Neuron (in vitro differentiated cells): ENCODE measurements around the gene PPP1R9A.

ENCODE experiments used
- H2AFZ ChIP-seq: one replicate; pipeline ENCODE4 v1.6.1; 2013; ENCODE audit warnings: low read depth, mild to moderate bottlenecking, inconsistent platforms, low read length, moderate library complexity
- H3K27me3 ChIP-seq: one replicate; pipeline ENCODE4 v1.6.1; 2013; ENCODE audit warnings: low read length; ENCODE audit not compliant: insufficient read depth
- H3K36me3 ChIP-seq: one replicate; pipeline ENCODE4 v1.6.1; 2013; ENCODE audit warnings: low read length; ENCODE audit not compliant: insufficient read depth
- H3K4me1 ChIP-seq: one replicate; pipeline ENCODE4 v1.6.1; 2013; ENCODE audit warnings: low read length; ENCODE audit not compliant: insufficient read depth
- H3K4me3 ChIP-seq: 2 replicates; pipeline ENCODE4 v1.5.1; 2013; ENCODE audit warnings: mild to moderate bottlenecking, low read length, moderate library complexity
- H3K9me3 ChIP-seq: one replicate; pipeline ENCODE4 v1.6.1; 2013; ENCODE audit warnings: low read length

PPP1R9A gene

DNA sequence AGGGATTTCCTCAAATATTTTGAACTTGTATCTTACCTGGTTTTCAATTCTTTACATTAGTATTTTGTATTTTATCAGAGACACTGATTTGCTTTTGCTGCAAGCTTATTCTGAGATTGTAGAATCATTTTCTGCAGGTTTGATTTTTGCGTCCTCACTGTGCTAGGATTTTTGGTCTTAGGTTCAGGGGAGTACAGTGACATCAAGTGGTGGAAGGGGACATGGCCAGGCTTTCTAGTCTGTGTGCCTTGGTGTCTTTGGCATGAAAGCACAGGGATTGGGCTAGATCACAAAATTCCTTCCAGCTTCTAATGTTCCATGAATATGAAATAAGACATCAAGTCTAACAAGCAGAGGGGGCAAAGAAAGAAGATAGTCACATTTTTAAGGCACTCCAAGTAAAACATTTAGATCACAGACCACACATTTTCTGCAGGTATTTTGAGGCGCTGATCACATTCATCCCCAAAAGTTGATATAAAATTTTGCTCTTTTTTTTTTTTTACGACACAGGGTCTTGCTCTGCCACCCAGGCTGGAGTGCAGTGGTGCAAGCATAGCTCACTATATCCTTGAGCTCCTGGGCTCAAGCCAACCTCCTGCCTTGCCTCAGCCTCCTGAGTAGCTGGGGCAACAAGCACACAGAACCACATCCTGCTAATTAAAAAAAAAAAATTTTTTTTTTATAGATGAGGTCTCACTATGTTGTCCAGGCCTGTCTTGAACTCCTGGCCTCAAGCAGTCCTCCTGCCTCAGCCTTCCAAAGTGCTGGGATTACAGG, 292.6 kb downstream of the PPP1R9A start:
- H3K4me1 ChIP-seq, result peaks cover 10% of the 10 kb centered on the region
- no peaks in the 10 kb centered on the region for H3K9me3 ChIP-seq
- no peaks in the 10 kb centered on the region for H3K27me3 ChIP-seq
- no peaks in the 10 kb centered on the region for H3K36me3 ChIP-seq
- H2AFZ ChIP-seq, result no peak overlapping the region
- H3K4me3 ChIP-seq, result no peak overlapping the region

- Histone ChIP-seq H3K27me3 (no peaks in the 10 kb centered on the region), H2AFZ (no peak overlapping the region), H3K9me3 (no peaks in the 10 kb centered on the region), H3K4me1 (peaks cover 16% of the 10 kb centered on the region), H3K36me3 (no peaks in the 10 kb centered on the region), H3K4me3 (no peak overlapping the region)
Measured at GRCh38 chr7:95200741-95201140, 293.3 kb downstream of the PPP1R9A start.

DNA sequence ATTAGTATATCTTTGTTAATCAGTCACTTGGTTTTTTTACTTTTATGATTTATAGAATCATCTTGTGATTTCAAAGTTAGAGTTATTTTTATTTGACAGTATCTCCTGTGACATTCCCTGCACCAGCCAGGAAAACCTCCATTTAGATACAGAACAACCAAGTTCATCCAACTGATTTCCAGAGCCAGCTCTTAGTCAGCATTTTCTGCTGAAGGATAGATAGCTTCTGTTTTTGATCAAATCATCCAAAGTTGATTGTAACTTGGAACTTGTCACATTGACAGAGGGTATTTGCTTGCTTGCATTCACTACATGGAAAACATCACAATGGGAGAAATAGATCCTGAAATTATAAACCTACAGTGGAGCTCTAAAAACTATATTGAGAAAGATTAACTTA, 294.3 kb downstream of the PPP1R9A start:
- no peaks in the 10 kb centered on the region for H3K27me3 ChIP-seq
- H3K9me3 ChIP-seq, result no peaks in the 10 kb centered on the region
- H3K4me3 ChIP-seq, result no peak overlapping the region
- H3K36me3 ChIP-seq, result no peaks in the 10 kb centered on the region
- H3K4me1 ChIP-seq, result peaks cover 20% of the 10 kb centered on the region
- H2AFZ ChIP-seq, result no peak overlapping the region

DNA sequence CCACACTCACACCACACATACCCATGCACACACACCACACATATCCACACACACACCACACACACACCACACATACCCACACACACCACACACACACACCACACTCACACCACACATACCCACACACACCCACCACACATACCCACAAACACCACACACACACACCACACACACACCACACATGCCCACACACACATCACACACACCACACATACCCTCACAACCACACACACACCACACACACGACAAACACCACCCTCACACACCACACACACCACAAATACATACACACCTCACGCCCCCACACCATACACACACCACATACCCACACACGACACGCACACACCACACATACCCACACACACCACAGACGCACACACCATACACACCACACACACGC, 297.2 kb downstream of the PPP1R9A start:
- H3K4me1 ChIP-seq, result peaks cover 20% of the 10 kb centered on the region
- no peaks in the 10 kb centered on the region for H3K36me3 ChIP-seq
- no peaks in the 10 kb centered on the region for H3K27me3 ChIP-seq
- no peak overlapping the region for H3K4me3 ChIP-seq
- H3K9me3 ChIP-seq, result no peaks in the 10 kb centered on the region
- H2AFZ ChIP-seq, result no peak overlapping the region

- H3K27me3 ChIP-seq, result no peaks in the 10 kb centered on the region
- H2AFZ ChIP-seq, result no peak overlapping the region
- H3K4me3 ChIP-seq, result no peak overlapping the region
- H3K36me3 ChIP-seq, result no peaks in the 10 kb centered on the region
- H3K9me3 ChIP-seq, result no peaks in the 10 kb centered on the region
- peaks cover 17% of the 10 kb centered on the region for H3K4me1 ChIP-seq
Measured at GRCh38 chr7:95205665-95206225, 298.4 kb downstream of the PPP1R9A start.

DNA sequence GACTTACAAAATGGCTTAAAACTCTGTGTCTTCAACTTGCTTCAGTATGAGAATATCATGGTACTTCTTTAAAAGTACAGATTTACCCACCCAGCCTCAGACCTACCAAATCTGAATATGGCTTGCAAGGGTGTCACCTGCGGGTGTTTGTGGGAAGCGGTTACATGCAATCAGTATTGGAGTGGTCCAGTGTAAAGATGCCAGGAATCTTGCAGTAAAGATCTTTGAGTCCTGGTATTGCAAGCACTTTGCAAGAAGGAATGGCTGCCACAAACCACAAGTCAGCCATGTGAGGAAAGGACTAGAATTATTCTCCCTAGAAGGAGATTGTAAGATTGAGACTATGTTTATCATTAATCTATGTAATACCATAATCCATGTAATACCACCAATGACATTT, 301.9 kb downstream of the PPP1R9A start:
- H3K9me3 ChIP-seq, result peaks cover 2% of the 10 kb centered on the region
- H3K36me3 ChIP-seq, result no peaks in the 10 kb centered on the region
- H3K27me3 ChIP-seq, result no peaks in the 10 kb centered on the region
- H3K4me1 ChIP-seq, result peaks cover 12% of the 10 kb centered on the region
- no peak overlapping the region for H2AFZ ChIP-seq
- H3K4me3 ChIP-seq, result no peak overlapping the region

DNA sequence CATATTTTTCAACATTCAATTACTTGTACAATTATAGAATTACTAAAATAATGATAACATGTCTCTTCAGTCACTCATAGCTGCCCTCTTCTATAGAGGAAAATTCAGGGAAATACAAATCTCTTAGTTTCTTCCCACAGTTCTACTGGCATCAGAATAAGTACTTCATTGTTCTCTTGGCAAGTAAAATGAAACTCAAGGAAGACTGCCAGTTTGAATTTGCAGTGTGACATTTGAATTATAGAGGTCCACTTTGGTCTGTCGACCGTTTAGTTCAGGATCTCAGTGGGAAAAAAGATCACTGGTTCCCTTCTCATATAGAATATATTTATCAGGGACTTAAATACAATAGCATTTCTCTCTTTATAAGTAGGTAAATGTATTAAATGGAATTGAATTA, 302.4 kb downstream of the PPP1R9A start:
- Histone ChIP-seq H3K36me3 (no peaks in the 10 kb centered on the region), H3K27me3 (no peaks in the 10 kb centered on the region), H3K9me3 (peaks cover 2% of the 10 kb centered on the region), H3K4me3 (no peak overlapping the region), H2AFZ (no peak overlapping the region), H3K4me1 (peaks cover 12% of the 10 kb centered on the region)

DNA sequence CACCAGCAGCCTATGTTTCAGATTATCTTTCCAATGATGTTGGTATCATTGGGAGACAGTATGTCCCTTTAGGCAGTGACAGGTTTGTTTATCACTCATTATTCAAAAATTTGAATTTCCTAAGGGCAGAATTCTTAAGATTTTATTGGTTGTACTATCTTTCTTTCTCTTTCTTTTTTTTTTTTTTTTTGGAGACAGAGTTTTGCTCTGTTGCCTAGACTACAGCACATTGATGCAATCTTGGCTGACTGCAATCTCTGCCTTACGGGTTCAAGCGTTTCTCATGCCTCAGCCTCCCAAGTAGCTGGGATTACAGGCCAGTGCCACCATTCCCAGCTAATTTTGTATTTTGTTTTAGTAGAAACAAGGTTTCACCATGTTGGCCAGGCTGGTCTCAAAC, 305.8 kb downstream of the PPP1R9A start:
- Histone ChIP-seq H3K9me3 (peaks cover 2% of the 10 kb centered on the region), H3K4me1 (peaks cover 2% of the 10 kb centered on the region), H2AFZ (no peak overlapping the region), H3K27me3 (no peaks in the 10 kb centered on the region), H3K4me3 (no peak overlapping the region), H3K36me3 (no peaks in the 10 kb centered on the region)

DNA sequence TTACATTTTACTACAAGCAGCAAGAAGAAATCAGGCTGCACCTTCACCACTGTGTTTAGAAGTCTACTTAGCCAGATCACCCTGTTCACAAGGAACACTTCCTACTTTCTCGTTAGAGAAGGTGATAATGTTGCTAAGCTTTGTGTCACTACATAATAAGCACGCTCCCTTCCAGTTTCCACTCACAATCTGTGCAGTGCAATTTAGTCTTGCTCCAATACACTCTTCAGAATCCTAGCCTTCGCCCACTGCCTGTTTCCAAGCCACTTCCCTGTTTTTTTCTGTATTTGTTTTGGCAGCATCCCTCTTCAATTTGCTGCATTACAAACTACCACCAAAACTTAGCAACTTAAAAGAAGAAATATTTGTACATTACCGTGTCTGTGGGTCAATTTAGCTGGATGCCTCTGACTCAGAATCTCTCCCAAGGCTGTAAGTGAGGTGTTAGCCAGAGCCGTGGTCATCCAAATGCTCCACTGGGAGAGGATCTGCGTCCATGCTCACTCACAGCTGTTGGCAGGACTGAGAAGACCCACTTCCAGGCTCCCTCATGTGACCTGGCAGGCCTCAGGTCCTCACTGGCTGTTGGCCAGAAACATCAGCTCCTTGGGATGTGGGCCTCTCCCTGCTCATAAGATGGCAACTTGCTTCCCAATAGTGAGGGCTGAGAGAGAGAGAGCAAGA, 306.6 kb downstream of the PPP1R9A start:
- Histone ChIP-seq H2AFZ (no peak overlapping the region), H3K4me3 (no peak overlapping the region), H3K9me3 (peaks cover 2% of the 10 kb centered on the region), H3K27me3 (no peaks in the 10 kb centered on the region), H3K36me3 (no peaks in the 10 kb centered on the region), H3K4me1 (peaks cover 2% of the 10 kb centered on the region)

GRCh38 chr7:95219721-95220120, 312.3 kb downstream of the PPP1R9A start:
- H3K27me3 ChIP-seq, result no peaks in the 10 kb centered on the region
- H3K36me3 ChIP-seq, result no peaks in the 10 kb centered on the region
- H3K9me3 ChIP-seq, result no peaks in the 10 kb centered on the region
- no peak overlapping the region for H2AFZ ChIP-seq
- H3K4me3 ChIP-seq, result no peak overlapping the region
- no peaks in the 10 kb centered on the region for H3K4me1 ChIP-seq

DNA sequence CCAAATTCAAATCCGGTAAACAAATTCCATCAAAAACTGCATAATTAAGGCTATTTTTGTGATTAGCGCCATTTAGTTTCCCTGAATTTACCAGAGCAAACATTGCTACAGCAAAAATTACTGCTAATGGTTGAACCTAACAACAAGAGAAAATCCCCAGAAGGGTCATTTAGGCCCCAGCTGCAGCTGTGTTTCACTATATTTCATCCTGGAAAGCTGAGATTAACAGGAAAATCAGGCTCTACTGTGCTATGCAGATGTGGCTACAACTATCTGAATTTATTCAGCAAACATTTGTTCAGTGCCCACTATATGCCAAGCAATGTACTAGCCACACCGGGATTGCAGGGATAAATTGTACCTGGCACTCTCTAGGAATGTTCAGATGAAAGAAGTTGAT, 312.9 kb downstream of the PPP1R9A start:
- Histone ChIP-seq H3K4me1 (no peaks in the 10 kb centered on the region), H3K27me3 (no peaks in the 10 kb centered on the region), H3K4me3 (no peak overlapping the region), H3K9me3 (no peaks in the 10 kb centered on the region), H3K36me3 (no peaks in the 10 kb centered on the region), H2AFZ (no peak overlapping the region)

DNA sequence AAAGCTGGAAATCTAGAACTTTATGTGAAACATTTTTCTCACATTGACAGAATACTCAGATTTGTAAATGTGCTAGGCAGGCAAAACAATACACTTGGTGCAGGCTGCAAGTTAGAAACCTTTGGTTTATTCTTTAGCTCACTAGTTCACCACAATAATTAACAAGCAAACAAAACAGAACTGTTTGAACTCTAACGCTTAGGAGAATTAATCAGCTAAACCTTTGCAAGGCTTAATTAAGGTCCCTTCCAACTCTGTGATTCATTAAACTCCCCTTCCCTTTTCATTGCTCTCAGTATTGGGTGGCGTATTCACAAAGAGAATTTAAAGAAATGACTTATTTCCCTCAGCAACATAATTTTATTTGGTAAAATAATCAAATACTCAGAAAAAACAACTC, 317.9 kb downstream of the PPP1R9A start:
- Histone ChIP-seq H3K4me3 (no peak overlapping the region), H2AFZ (no peak overlapping the region), H3K36me3 (no peaks in the 10 kb centered on the region), H3K9me3 (peaks cover 4% of the 10 kb centered on the region), H3K4me1 (no peaks in the 10 kb centered on the region), H3K27me3 (no peaks in the 10 kb centered on the region)

DNA sequence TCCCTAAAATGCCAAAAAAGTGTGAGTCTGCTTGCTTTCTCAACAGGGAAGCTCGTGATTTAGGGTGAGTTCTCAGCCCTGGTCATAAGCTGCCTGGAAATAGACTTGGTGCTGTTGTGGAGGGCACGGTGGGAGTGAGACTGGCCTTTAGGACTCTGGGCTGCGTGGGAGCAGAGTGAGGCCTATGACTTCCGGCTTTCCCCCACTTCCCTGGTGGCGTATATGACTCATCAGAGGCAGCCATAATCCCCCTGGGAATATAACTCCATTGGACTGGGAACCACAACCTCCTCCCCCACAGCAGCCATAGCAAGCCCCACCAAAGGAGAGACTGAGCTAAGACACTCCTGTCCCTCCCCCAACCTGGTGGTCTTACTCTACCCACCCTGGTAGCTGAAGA, 321.9 kb downstream of the PPP1R9A start:
- Histone ChIP-seq H3K36me3 (no peaks in the 10 kb centered on the region), H3K4me1 (no peaks in the 10 kb centered on the region), H3K27me3 (no peaks in the 10 kb centered on the region), H2AFZ (no peak overlapping the region), H3K4me3 (no peak overlapping the region), H3K9me3 (peaks cover 6% of the 10 kb centered on the region)
